Thyroid gland (tissue), 4 donors: ENCODE data around the gene CDY1.
"Not testable (repeated sequence)": the region's sequence is repeated elsewhere in the genome, so short reads cannot be mapped to it uniquely, and the experiment has no call there.

ENCODE experiments used
- CTCF ChIP-seq, 6 experiments: fragments of 200-600 bp in 3 of 6; fragments of 450-650 bp in 3 of 6; sonication (generic) in 3 of 6; IDR thresholded peaks; one replicate each; pipeline ENCODE4 v1.5.1; 2016 to 2019; ENCODE audit warnings: antibody characterized with exemption in 6 of 6, mild to moderate bottlenecking in 2 of 6, inconsistent platforms in 1 of 6, moderate library complexity in 1 of 6
- POLR2A ChIP-seq, 2 donors: fragments of 450-650 bp; IDR thresholded peaks; one replicate each; pipeline ENCODE4 v1.6.1; 2017; ENCODE audit warnings: antibody characterized with exemption in 2 of 2, mild to moderate bottlenecking in 2 of 2, moderate library complexity in 1 of 2

- TF ChIP-seq CTCF, POLR2A (IDR thresholded peaks at IDR 0.05): not testable (repeated sequence)
Measured at GRCh38 chrY:25620209-25620608, 1.7 kb upstream of the CDY1 start.
